Mesenchymal stem cell (in vitro differentiated cells and primary cell): ENCODE measurements around the gene BRSK2.

ENCODE experiments used
- DNase-seq: peaks from one replicate; pipeline ENCODE4 v3.0.0-alpha.2; 2013
- H2AFZ ChIP-seq: one replicate; pipeline ENCODE4 v1.6.1; 2013; ENCODE audit warnings: low read depth, mild to moderate bottlenecking, control low read depth, inconsistent platforms, low read length, moderate library complexity
- H2AK5ac ChIP-seq: 2 replicates; pipeline ENCODE4 v1.6.1; 2013; ENCODE audit warnings: low read length, moderate library complexity, mild to moderate bottlenecking, inconsistent platforms; ENCODE audit not compliant: severe bottlenecking
- H2BK120ac ChIP-seq: one replicate; pipeline ENCODE4 v1.6.1; 2013; ENCODE audit warnings: low read depth, mild to moderate bottlenecking, inconsistent platforms, low read length, moderate library complexity
- H2BK12ac ChIP-seq, 2 experiments: one replicate each; pipeline ENCODE4 v1.6.1; 2013; ENCODE audit warnings: inconsistent platforms in 2 of 2, low read length in 2 of 2, mild to moderate bottlenecking in 2 of 2, moderate library complexity in 2 of 2, control low read depth in 1 of 2
- H2BK15ac ChIP-seq: one replicate; pipeline ENCODE4 v1.6.1; 2013; ENCODE audit warnings: mild to moderate bottlenecking, low read depth, inconsistent platforms; ENCODE audit not compliant: poor library complexity, severe bottlenecking
- H2BK5ac ChIP-seq: 2 replicates; pipeline ENCODE4 v1.6.1; 2013; ENCODE audit warnings: low read depth, mild to moderate bottlenecking, low read length, control low read depth, inconsistent platforms; ENCODE audit not compliant: poor library complexity, severe bottlenecking
- H3K14ac ChIP-seq, 2 experiments: one replicate each; pipeline ENCODE4 v1.6.1; 2013; ENCODE audit warnings: inconsistent platforms in 2 of 2, low read length in 2 of 2, control low read depth in 1 of 2, mild to moderate bottlenecking in 1 of 2, moderate library complexity in 1 of 2
- H3K18ac ChIP-seq, 2 experiments: one replicate each; pipeline ENCODE4 v1.6.1; 2013; ENCODE audit warnings: inconsistent platforms in 2 of 2, low read length in 2 of 2, control low read depth in 1 of 2, low read depth in 1 of 2, mild to moderate bottlenecking in 1 of 2
- H3K23ac ChIP-seq, 2 experiments: one replicate each; pipeline ENCODE4 v1.6.1; 2013; ENCODE audit warnings: inconsistent platforms in 2 of 2, low read length in 2 of 2, mild to moderate bottlenecking in 2 of 2, moderate library complexity in 2 of 2, control low read depth in 1 of 2
- H3K27ac ChIP-seq: 2 replicates; pipeline ENCODE4 v1.5.1; 2013; ENCODE audit warnings: mild to moderate bottlenecking, moderate library complexity, low read length, control low read depth, inconsistent platforms; ENCODE audit not compliant: poor library complexity, severe bottlenecking
- H3K27me3 ChIP-seq, 2 experiments: 2 replicates each; pipeline versions ENCODE4 v1.6.1 to v1.7.0; 2013; ENCODE audit warnings: low read length in 2 of 2, mild to moderate bottlenecking in 2 of 2, moderate library complexity in 2 of 2, control low read depth in 1 of 2, inconsistent platforms in 1 of 2; ENCODE audit not compliant: control insufficient read depth in 1 of 2, insufficient read depth in 1 of 2
- H3K36me3 ChIP-seq, 2 experiments: 2 replicates each; pipeline versions ENCODE4 v1.6.1 to v1.7.0; 2013; ENCODE audit warnings: low read length in 2 of 2, control low read depth in 1 of 2, inconsistent platforms in 1 of 2, low read depth in 1 of 2, mild to moderate bottlenecking in 1 of 2; ENCODE audit not compliant: insufficient read depth in 2 of 2, control insufficient read depth in 1 of 2
- H3K4ac ChIP-seq, 2 experiments: one replicate each; pipeline ENCODE4 v1.6.1; 2013; ENCODE audit warnings: inconsistent platforms in 2 of 2, low read length in 2 of 2, mild to moderate bottlenecking in 2 of 2, moderate library complexity in 2 of 2, control low read depth in 1 of 2, low read depth in 1 of 2
- H3K4me1 ChIP-seq: 2 replicates; pipeline ENCODE4 v1.6.1; 2013; ENCODE audit warnings: low read depth, low read length, control low read depth; ENCODE audit not compliant: control insufficient read depth, insufficient read depth
- H3K4me2 ChIP-seq: 2 replicates; pipeline ENCODE4 v1.6.1; 2013; ENCODE audit warnings: low read length, mild to moderate bottlenecking, inconsistent platforms; ENCODE audit not compliant: poor library complexity, severe bottlenecking
- H3K4me3 ChIP-seq, 2 experiments: 2 replicates each; pipeline versions ENCODE4 v1.5.1 to v1.7.0; 2013; ENCODE audit warnings: low read length in 2 of 2, mild to moderate bottlenecking in 2 of 2, control low read depth in 1 of 2, low read depth in 1 of 2; ENCODE audit not compliant: insufficient read depth in 1 of 2
- H3K79me1 ChIP-seq: replicated peaks from 2 replicates; pipeline ENCODE4 v1.6.1; 2013; ENCODE audit warnings: mild to moderate bottlenecking, control low read depth, low read length, inconsistent platforms; ENCODE audit not compliant: poor library complexity, severe bottlenecking
- H3K9ac ChIP-seq: 2 replicates; pipeline ENCODE4 v1.7.0; 2013; ENCODE audit warnings: mild to moderate bottlenecking, low read length, moderate library complexity
- H3K9me3 ChIP-seq: 2 replicates; pipeline ENCODE4 v1.7.0; 2013; ENCODE audit warnings: mild to moderate bottlenecking, low read length; ENCODE audit not compliant: control insufficient read depth
- H4K8ac ChIP-seq: one replicate; pipeline ENCODE4 v1.6.1; 2013; ENCODE audit warnings: inconsistent platforms, mild to moderate bottlenecking, low read length, moderate library complexity
- H4K91ac ChIP-seq: one replicate; pipeline ENCODE4 v1.6.1; 2013; ENCODE audit warnings: mild to moderate bottlenecking, low read length, inconsistent platforms
- WGBS: methylation state at CpG from one replicate; pipeline ENCODE4 v1.1.7; 2013; ENCODE audit warnings: mixed read lengths; 5-methylcytosine and 5-hydroxymethylcytosine counted together

The BRSK2 gene

DNA sequence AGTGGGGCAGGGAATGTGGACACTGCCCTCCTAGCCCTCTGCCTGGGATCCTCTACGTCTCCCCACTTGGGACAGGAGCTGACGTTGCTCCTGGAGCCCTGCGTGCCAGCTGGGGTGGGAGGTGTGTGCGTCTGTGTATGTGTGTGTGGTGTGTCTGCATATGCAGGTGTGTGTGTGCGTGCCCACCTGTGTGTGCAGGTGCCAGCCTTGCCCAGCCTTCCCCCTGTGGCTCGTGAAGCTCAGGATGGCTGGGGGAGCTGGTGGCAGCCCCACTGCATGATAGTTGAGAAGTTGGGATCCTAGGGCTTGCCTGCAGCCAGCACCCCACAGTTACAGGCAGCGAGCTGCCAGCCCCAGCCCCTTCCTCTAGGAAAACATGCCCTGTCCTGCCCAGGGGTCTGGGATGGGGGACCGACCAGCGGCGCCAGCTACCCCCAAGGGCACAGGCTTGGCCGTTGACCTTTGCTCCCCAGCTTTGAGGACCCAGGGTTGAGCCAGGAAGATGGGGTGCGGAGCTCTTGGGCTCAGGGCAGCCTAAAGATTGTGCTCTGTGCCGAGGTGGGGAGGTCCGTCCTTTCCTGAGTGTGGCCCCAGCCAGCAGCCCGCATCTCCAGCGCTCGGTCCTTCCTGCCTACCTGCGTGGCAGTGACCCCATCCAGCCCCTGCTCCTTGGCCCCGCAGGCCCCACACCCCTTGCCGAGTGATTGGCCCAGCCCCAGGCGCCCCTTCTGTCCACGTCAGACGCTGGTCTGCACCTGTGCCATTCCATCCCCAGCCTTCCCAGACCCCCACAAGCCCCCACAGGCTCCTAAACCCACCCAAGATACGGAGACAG, 15.7 kb downstream of the BRSK2 start:
- no peak for DNase-seq
- no peak overlapping the region for H3K4ac ChIP-seq
- WGBS: 84% methylated on average over 23 of the region's 24 CpGs

DNA sequence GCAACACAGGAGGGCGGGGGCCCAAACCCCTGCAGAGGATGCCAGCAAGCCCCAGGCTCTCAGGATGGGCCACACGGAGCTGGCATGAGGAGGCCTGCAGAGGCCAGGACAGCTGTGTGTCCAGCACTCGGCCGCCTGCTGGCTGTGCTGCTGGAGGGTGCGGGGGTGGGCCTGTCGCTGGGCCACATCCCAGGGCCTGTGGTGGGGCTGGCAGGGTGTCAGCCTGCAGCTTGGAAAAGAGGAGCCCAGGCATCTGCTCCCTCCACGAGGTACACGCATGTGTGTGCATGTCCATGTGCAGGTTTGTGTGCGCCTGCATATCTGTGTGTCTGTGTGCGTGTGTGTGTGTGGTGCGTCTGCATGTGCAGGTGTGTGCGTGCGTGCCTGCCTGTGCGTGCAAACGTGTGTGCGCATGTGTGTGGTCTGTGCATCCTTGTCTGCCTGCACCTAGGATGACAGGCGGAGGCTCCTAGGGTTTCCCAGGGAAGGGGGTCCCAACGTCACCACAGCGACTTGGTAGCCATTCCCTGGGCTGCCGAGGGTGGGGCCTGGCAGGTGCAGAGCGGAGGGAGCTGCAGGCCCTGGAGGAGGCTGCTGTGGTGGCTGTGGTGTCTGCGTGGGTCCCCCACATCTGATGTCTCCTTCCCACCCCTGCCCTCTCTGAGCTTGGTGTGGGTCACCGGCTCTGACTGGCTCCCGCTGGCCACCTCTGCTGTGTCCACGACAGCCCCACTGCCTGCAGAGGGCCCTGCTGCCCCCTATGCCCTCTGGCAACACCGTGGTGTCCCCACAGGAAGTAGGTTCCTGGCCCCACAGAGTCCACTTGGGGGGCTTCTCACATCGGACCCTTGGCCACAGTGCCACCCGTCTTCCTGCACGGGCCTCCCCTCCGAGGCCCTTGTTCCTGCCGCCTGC, 17.1 kb downstream of the BRSK2 start:
- H3K4me3 ChIP-seq: no peak overlapping the region
- H3K27ac ChIP-seq: no peak overlapping the region
- H4K8ac ChIP-seq: peak overlapping the region; percentile 10
- H3K36me3 ChIP-seq: no peaks in the 10 kb centered on the region
- no peak overlapping the region for H2BK15ac ChIP-seq
- no peak for DNase-seq
- H2BK5ac ChIP-seq: no peak overlapping the region
- no peak overlapping the region for H3K9ac ChIP-seq
- no peak overlapping the region for H4K91ac ChIP-seq
- no peaks in the 10 kb centered on the region for H3K9me3 ChIP-seq
- no peak overlapping the region for H3K23ac ChIP-seq
- H3K18ac ChIP-seq: no peak overlapping the region
- no peak overlapping the region for H2BK120ac ChIP-seq
- H2AK5ac ChIP-seq: no peak overlapping the region
- H3K4me2 ChIP-seq: no peak overlapping the region
- peaks cover 4 to 30% of the 10 kb centered on the region in 2 experiments for H3K27me3 ChIP-seq
- no peak overlapping the region for H3K4ac ChIP-seq
- no peak overlapping the region for H2AFZ ChIP-seq
- 90% methylated on average over 30 of the region's 31 CpGs for WGBS
- peaks cover 3% of the 10 kb centered on the region for H3K4me1 ChIP-seq
- no peaks in the 10 kb centered on the region for H3K79me1 ChIP-seq
- H2BK12ac ChIP-seq: no peak overlapping the region
- H3K14ac ChIP-seq: no peak overlapping the region

More for the DNA sequence above, 15.7 kb downstream of the BRSK2 start:
- no peak overlapping the region for H2AK5ac ChIP-seq
- H4K8ac ChIP-seq: no peak overlapping the region
- no peaks in the 10 kb centered on the region for H3K9me3 ChIP-seq
- no peak overlapping the region for H3K9ac ChIP-seq
- H2AFZ ChIP-seq: no peak overlapping the region
- H3K36me3 ChIP-seq: no peaks in the 10 kb centered on the region
- H3K4me2 ChIP-seq: no peak overlapping the region
- no peak overlapping the region for H2BK5ac ChIP-seq
- H2BK15ac ChIP-seq: no peak overlapping the region
- no peak overlapping the region for H3K23ac ChIP-seq
- H3K14ac ChIP-seq: no peak overlapping the region
- no peak overlapping the region for H3K4me3 ChIP-seq
- H3K79me1 ChIP-seq: no peaks in the 10 kb centered on the region
- H3K18ac ChIP-seq: no peak overlapping the region
- no peak overlapping the region for H2BK120ac ChIP-seq
- H3K27me3 ChIP-seq: peaks cover 9 to 33% of the 10 kb centered on the region in 2 experiments
- no peak overlapping the region for H4K91ac ChIP-seq
- peaks cover 8% of the 10 kb centered on the region for H3K4me1 ChIP-seq
- no peak overlapping the region for H3K27ac ChIP-seq
- no peak overlapping the region for H2BK12ac ChIP-seq

DNA sequence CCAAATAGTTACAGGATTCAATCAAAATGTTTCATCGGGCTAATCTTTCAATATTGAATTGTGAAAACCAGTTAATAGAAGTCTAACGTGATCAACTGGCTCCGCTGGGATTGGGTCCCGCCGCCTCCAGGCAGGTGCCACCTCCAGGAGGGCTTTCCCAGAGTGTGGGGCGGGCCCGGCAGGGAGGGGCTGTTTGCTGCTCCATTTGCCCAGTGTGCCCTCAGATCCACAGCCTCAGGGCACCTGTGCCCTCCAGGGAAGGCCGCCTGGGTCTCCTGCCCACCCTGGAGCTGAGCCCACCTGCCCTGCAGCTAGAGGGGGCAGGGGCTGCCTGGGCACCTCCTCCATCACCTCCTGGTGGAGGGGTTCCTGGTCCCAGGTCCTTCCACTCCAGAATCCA, 17.9 kb downstream of the BRSK2 start:
- Histone ChIP-seq H2AK5ac (no peak overlapping the region), H2BK15ac (no peak overlapping the region), H3K4me2 (no peak overlapping the region), H3K79me1 (no peaks in the 10 kb centered on the region), H3K4me1 (peaks cover 1% of the 10 kb centered on the region), H2BK5ac (no peak overlapping the region), H2AFZ (no peak overlapping the region), H3K14ac (no peak overlapping the region), H4K91ac (no peak overlapping the region), H3K18ac (no peak overlapping the region), H3K9me3 (no peaks in the 10 kb centered on the region), H3K23ac (no peak overlapping the region), H3K27me3 (peaks cover 4 to 26% of the 10 kb centered on the region in 2 experiments), H3K9ac (no peak overlapping the region), H3K27ac (no peak overlapping the region), H3K4ac (no peak overlapping the region), H2BK120ac (no peak overlapping the region), H4K8ac (no peak overlapping the region), H2BK12ac (no peak overlapping the region), H3K4me3 (no peak overlapping the region), H3K36me3 (no peaks in the 10 kb centered on the region)
- 75% methylated on average over 8 of the region's 8 CpGs for WGBS
- DNase-seq: no peak

DNA sequence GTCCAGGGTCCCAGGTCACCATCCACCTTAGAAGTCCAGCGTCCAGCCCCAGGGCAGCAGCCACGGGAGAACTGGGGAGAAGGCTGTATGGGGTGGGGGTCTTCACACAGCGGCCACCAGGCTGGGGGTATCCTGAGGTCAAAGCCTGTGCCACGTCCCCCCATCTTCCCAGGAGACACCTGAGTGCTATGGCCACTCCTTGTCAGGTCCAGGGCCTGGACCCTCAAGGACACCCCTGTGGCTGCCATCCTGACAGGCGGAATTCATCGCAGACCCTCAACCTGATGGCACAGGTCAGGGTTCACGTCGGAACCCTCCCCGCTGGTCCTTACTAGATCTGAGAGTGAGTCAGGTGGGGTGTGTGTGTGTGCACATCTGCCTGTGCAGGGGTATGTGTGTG, 18.6 kb downstream of the BRSK2 start:
- WGBS: 74% methylated on average over 9 of the region's 9 CpGs
- H2BK15ac ChIP-seq: no peak overlapping the region
- H3K23ac ChIP-seq: no peak overlapping the region
- no peak overlapping the region for H3K4me2 ChIP-seq
- no peak for DNase-seq
- no peak overlapping the region for H3K4ac ChIP-seq
- no peak overlapping the region for H2BK120ac ChIP-seq
- H2AK5ac ChIP-seq: no peak overlapping the region
- H2AFZ ChIP-seq: no peak overlapping the region
- no peak overlapping the region for H3K4me3 ChIP-seq
- peaks cover 1% of the 10 kb centered on the region for H3K4me1 ChIP-seq
- no peak overlapping the region for H4K8ac ChIP-seq
- peaks cover 3 to 26% of the 10 kb centered on the region in 2 experiments for H3K27me3 ChIP-seq
- H3K14ac ChIP-seq: no peak overlapping the region
- no peak overlapping the region for H3K27ac ChIP-seq
- H3K9ac ChIP-seq: no peak overlapping the region
- no peak overlapping the region for H4K91ac ChIP-seq
- H3K9me3 ChIP-seq: no peaks in the 10 kb centered on the region
- no peak overlapping the region for H2BK12ac ChIP-seq
- no peaks in the 10 kb centered on the region for H3K36me3 ChIP-seq
- no peaks in the 10 kb centered on the region for H3K79me1 ChIP-seq
- H2BK5ac ChIP-seq: no peak overlapping the region
- H3K18ac ChIP-seq: no peak overlapping the region
